Body of pancreas (tissue), 4 donors: Measurements from ENCODE around the gene KMT2D.

Source experiments
- CTCF ChIP-seq, 7 experiments: fragments of 450-650 bp in 4 of 7; fragments of 200-600 bp in 3 of 7; sonication (generic) in 3 of 7; IDR thresholded peaks; one replicate each; pipeline ENCODE4 v1.5.1; 2016 to 2019; ENCODE audit warnings: antibody characterized with exemption in 7 of 7
- POLR2A ChIP-seq, 3 donors: fragments of 450-650 bp; IDR thresholded peaks; one replicate each; pipeline ENCODE4 v1.6.1; 2016; ENCODE audit warnings: antibody characterized with exemption in 3 of 3, mild to moderate bottlenecking in 2 of 3

- TF ChIP-seq POLR2A (IDR thresholded peaks at IDR 0.05) (no peak), CTCF (IDR thresholded peaks at IDR 0.05) (no peak)
These were observed 14.3 kb downstream of the KMT2D start for GRCh38 chr12:49046129-49046895.
